Measurements from ENCODE around the gene OR2T35. TPM values are rescaled to one million over a fixed set of nuclear protein-coding genes. Genes with fewer than 3 reads are reported as not detected.
"Not testable (repeated sequence)": the region's sequence is repeated elsewhere in the genome, so short reads cannot be mapped to it uniquely, and the experiment has no call there.

The OR2T35 gene
- total RNA-seq, 1 experiment from 2014 or later = not detected

DNA sequence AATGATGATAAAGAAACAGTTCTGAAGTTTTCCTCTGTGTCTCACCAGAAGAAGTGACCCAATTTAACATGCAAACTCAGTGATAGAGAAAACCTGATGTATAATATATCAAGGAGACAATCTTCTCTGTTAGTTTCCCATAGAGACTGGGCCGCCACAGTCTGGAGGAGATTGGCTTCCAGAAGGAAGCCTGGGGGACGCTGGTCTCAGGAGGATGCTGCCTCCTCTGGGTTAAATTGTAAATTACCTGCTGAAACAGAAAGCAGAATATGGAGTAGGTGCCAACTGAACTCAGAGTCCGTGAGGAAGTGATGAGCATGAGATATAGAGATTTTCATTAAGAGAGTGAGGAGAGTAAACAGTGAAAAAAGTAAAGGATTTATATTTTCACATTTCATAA is 41.7 kb upstream of the OR2T35 start:
- no peak overlapping the region for H3K4me2 ChIP-seq (ENCODE audit: low read length)
- no peak for TF ChIP-seq EZH2phosphoT487 (IDR thresholded peaks at IDR 0.05; ENCODE audit: borderline replicate concordance, low read length)
- TF ChIP-seq, protein P1, sequence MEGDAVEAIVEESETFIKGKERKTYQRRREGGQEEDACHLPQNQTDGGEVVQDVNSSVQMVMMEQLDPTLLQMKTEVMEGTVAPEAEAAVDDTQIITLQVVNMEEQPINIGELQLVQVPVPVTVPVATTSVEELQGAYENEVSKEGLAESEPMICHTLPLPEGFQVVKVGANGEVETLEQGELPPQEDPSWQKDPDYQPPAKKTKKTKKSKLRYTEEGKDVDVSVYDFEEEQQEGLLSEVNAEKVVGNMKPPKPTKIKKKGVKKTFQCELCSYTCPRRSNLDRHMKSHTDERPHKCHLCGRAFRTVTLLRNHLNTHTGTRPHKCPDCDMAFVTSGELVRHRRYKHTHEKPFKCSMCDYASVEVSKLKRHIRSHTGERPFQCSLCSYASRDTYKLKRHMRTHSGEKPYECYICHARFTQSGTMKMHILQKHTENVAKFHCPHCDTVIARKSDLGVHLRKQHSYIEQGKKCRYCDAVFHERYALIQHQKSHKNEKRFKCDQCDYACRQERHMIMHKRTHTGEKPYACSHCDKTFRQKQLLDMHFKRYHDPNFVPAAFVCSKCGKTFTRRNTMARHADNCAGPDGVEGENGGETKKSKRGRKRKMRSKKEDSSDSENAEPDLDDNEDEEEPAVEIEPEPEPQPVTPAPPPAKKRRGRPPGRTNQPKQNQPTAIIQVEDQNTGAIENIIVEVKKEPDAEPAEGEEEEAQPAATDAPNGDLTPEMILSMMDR (conservative IDR thresholded peaks at IDR 0.05; ENCODE audit: low read depth, low read length) = peak; percentile 84
- H3K9me2 ChIP-seq (replicated peaks; ENCODE audit: low read length) = no peaks in the 10 kb centered on the region
- H3K4me3 ChIP-seq (ENCODE audit: low read length) = no peak overlapping the region
- no peaks in the 10 kb centered on the region for H3K79me2 ChIP-seq (ENCODE audit: low read length)
- ChIA-PET POLR2A (ENCODE audit: unreplicated experiment) (no interaction called here), CTCF (no interaction called here)
- no peaks in the 10 kb centered on the region for H3K36me3 ChIP-seq (ENCODE audit: low read depth, low read length)
- DNase-seq (peak; percentile 66), ATAC-seq (peak; percentile 87)
- H3K27ac ChIP-seq (ENCODE audit: low read length) = no peak overlapping the region
- peaks cover 11% of the 10 kb centered on the region for H3K4me1 ChIP-seq (ENCODE audit: insufficient read depth, low read length)
- H3K27me3 ChIP-seq (ENCODE audit: low read length) = peaks cover 4% of the 10 kb centered on the region; the same call in 1 of the 2 replicates
- no peaks in the 10 kb centered on the region for H3K9me3 ChIP-seq (ENCODE audit: low read length)
- no peak overlapping the region for H3K9ac ChIP-seq (ENCODE audit: low read length)
- no peaks in the 10 kb centered on the region for H3F3A ChIP-seq (ENCODE audit: low read length, unreplicated experiment)
- intact Hi-C loops (cut with micrococcal nuclease) = loop anchor here (1.0 to 5.0 kb wide), 3 partner anchors 65 to 750 kb away; no protein-coding TSS in a partner anchor
- H2AFZ ChIP-seq (ENCODE audit: low read length) = no peak overlapping the region; the same call in 1 of the 2 replicates
- BruUV-seq (replicated peaks) = no TSS peak
- H4K20me1 ChIP-seq (ENCODE audit: low read length) = no peaks in the 10 kb centered on the region

DNA sequence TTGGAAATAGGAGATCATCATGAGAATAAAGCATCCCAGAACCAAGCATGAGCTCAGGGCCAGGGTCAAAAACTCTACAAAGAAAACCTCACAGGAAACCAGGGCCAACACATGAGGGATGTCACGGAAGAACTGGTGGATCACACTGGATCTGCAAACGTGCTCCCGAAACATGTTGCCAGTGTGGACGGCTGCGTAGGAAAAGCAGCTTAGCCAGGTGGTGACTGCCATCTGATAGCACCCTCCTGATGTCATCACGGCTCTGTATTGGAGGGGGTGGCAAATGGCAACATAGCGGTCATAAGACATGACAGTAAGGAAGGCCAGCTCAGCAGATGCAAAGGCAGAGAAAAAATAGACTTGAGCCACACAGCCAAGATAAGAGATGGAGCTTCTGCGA is 36.6 kb upstream of the OR2T35 start:
- intact Hi-C loops (cut with micrococcal nuclease) = no loop called here
- Histone ChIP-seq H3K9me2 (replicated peaks; ENCODE audit: low read length) (no peaks in the 10 kb centered on the region), H2AFZ (ENCODE audit: low read length) (no peak overlapping the region), H3K9ac (ENCODE audit: low read length) (no peak overlapping the region), H3K4me1 (ENCODE audit: insufficient read depth, low read length) (no peaks in the 10 kb centered on the region), H3K79me2 (ENCODE audit: low read length) (no peaks in the 10 kb centered on the region), H3K4me2 (ENCODE audit: low read length) (no peak overlapping the region), H3K27ac (ENCODE audit: low read length) (no peak overlapping the region), H4K20me1 (ENCODE audit: low read length) (no peaks in the 10 kb centered on the region), H3K9me3 (ENCODE audit: low read length) (peaks cover 12% of the 10 kb centered on the region), H3F3A (ENCODE audit: low read length, unreplicated experiment) (no peaks in the 10 kb centered on the region), H3K4me3 (ENCODE audit: low read length) (no peak overlapping the region), H3K27me3 (ENCODE audit: low read length) (peaks cover 10% of the 10 kb centered on the region; the same call in 1 of the 2 replicates), H3K36me3 (ENCODE audit: low read depth, low read length) (no peaks in the 10 kb centered on the region)
- CTCF ChIA-PET = no interaction called here
- ATAC-seq (no peak), DNase-seq (no peak)
- BruUV-seq (replicated peaks) = no TSS peak
- POLR2A ChIA-PET (ENCODE audit: unreplicated experiment) = no interaction called here
- TF ChIP-seq EZH2phosphoT487 (IDR thresholded peaks at IDR 0.05; ENCODE audit: borderline replicate concordance, low read length) = no peak
- TF ChIP-seq, protein P1 (conservative IDR thresholded peaks at IDR 0.05; ENCODE audit: low read depth, low read length) = no peak
- no peak for TF ChIP-seq EZH2 (IDR thresholded peaks at IDR 0.05; ENCODE audit: low read length, unreplicated experiment)

DNA sequence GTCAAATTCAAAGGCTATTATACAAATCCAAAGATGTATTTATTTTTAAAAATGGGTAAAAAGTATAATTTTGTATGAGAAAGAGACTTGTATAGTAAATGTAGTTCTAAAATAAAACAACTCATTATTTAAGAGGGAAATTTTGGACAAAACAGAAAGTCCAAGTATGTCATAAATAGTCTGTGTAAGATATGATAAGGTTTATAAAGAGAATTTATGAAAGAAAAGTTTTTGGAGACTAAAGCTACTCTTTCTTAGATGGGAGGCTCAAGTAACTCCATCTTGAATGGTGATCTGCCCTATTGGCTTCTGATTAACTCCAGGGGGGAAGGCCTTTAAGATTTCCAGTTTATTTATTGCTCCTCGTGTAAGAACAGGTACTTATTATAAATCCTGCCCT is 24.9 kb upstream of the OR2T35 start:
- no peaks in the 10 kb centered on the region for H3K79me2 ChIP-seq (ENCODE audit: low read length)
- intact Hi-C loops (cut with micrococcal nuclease) = no loop called here
- H3K36me3 ChIP-seq (ENCODE audit: low read depth, low read length) = 0 out of 2 replicates have a peak, but pooled peaks cover 2% of the 10 kb centered on the region
- no peaks in the 10 kb centered on the region for H3K27me3 ChIP-seq (ENCODE audit: low read length)
- no peak for ATAC-seq
- H3K9ac ChIP-seq (ENCODE audit: low read length) = no peak overlapping the region
- H4K20me1 ChIP-seq (ENCODE audit: low read length) = no peaks in the 10 kb centered on the region
- no peak overlapping the region for H2AFZ ChIP-seq (ENCODE audit: low read length)
- ChIA-PET CTCF (no interaction called here), POLR2A (ENCODE audit: unreplicated experiment) (interaction anchor here (0.6 kb wide), 1 partner anchor 215 kb away, joined by 12 read pairs; no protein-coding TSS in a partner anchor)
- no peak overlapping the region for H3K27ac ChIP-seq (ENCODE audit: low read length)
- no peaks in the 10 kb centered on the region for H3K9me2 ChIP-seq (replicated peaks; ENCODE audit: low read length)
- peak; percentile 46 for DNase-seq
- no peaks in the 10 kb centered on the region for H3K4me1 ChIP-seq (ENCODE audit: insufficient read depth, low read length)
- no peak overlapping the region for H3K4me2 ChIP-seq (ENCODE audit: low read length)
- no peaks in the 10 kb centered on the region for H3F3A ChIP-seq (ENCODE audit: low read length, unreplicated experiment)
- peaks cover 41% of the 10 kb centered on the region for H3K9me3 ChIP-seq (ENCODE audit: low read length)
- H3K4me3 ChIP-seq (ENCODE audit: low read length) = no peak overlapping the region
- BruUV-seq (replicated peaks) = no TSS peak
- TF ChIP-seq, protein P1 (conservative IDR thresholded peaks at IDR 0.05; ENCODE audit: low read depth, low read length) = no peak
- TF ChIP-seq EZH2 (IDR thresholded peaks at IDR 0.05; ENCODE audit: low read length, unreplicated experiment) (no peak), EZH2phosphoT487 (IDR thresholded peaks at IDR 0.05; ENCODE audit: borderline replicate concordance, low read length) (no peak)

DNA sequence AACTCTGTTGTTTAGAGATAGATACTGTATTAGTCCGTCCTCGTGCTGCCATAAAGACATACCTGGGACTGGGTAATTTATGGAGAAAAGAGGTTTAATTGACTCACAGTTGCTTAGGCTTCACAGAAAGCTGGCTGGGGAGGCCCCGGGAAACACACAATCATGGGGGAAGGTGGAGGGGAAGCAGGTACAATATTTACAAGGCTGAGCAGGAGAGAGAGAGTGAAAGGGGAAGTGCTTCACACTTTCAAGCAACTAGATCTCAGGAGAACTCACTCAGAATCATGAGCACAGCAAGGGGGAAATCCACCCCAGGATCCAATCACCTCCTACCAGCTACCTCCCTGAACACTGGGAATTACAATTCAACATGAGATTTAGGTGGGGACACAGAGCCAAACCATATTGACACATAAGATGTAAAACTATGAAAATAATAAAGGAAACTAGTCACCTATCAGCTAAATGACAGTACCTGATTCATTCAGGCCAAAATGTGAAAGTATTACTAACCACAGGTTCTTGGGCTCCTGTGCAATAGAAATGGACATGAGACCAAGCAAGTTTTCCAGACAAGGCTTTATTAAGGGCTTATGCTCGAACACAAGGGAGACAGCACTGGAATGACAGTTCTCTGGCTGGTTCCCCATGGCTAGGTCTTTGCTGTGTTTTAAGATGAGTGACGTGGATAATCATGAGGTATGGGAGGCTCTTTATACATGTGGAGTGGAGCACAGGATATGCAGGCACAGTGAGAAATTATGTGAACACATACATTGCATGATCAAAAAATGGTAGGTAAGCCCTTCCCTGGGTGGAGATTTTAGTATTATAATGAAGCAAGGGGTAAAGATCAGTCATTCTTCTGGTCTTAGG is 18.6 kb upstream of the OR2T35 start:
- H3K9me2 ChIP-seq (replicated peaks; ENCODE audit: low read length); CTCF ChIA-PET; H2AFZ ChIP-seq (ENCODE audit: low read length); H3K36me3 ChIP-seq (ENCODE audit: low read depth, low read length); DNase-seq; POLR2A ChIA-PET (ENCODE audit: unreplicated experiment); H3K27ac ChIP-seq (ENCODE audit: low read length); ATAC-seq; H3K4me1 ChIP-seq (ENCODE audit: insufficient read depth, low read length); H3K4me3 ChIP-seq (ENCODE audit: low read length); intact Hi-C loops (cut with micrococcal nuclease); H4K20me1 ChIP-seq (ENCODE audit: low read length); BruUV-seq (replicated peaks); H3K79me2 ChIP-seq (ENCODE audit: low read length); H3K27me3 ChIP-seq (ENCODE audit: low read length); H3F3A ChIP-seq (ENCODE audit: low read length, unreplicated experiment); H3K4me2 ChIP-seq (ENCODE audit: low read length); H3K9ac ChIP-seq (ENCODE audit: low read length): not testable (repeated sequence)
- H3K9me3 ChIP-seq (ENCODE audit: low read length) = peaks cover 17% of the 10 kb centered on the region

All from PC-3 (cell line).